Stimulated activated CD8-positive, alpha-beta memory T cell treated with anti-CD3 and anti-CD28 coated beads, Interleukin-15, amount 100 ng/mL, for 24 hours (primary cell): ENCODE measurements around the gene SLC2A14.
"Not testable (repeated sequence)": the region's sequence is repeated elsewhere in the genome, so short reads cannot be mapped to it uniquely, and the experiment has no call there.

Experiments
- DNase-seq: peaks from one replicate; pipeline ENCODE4 v3.0.0-alpha.2; 2020; ENCODE audit warnings: low read depth

Gene SLC2A14

GRCh38 chr12:7872566-7873319 is at the start of gene SLC2A14:
Gene SLC2A14 (minus strand): TSS chr12:7872915. CDS start chr12:7869880, 3,035 bp downstream.
- DNase-seq: no peak

GRCh38 chr12:7921181-7921580 is 48.5 kb upstream of the SLC2A14 start:
- DNase-seq: not testable (repeated sequence)

GRCh38 chr12:7918268-7918590 is 45.5 kb upstream of the SLC2A14 start:
- DNase-seq: not testable (repeated sequence)

- DNase-seq: no peak
Observed at GRCh38 chr12:7917392-7918267, 44.9 kb upstream of the SLC2A14 start.

- DNase-seq: no peak
Observed at GRCh38 chr12:7916936-7917335, 44.2 kb upstream of the SLC2A14 start.

GRCh38 chr12:7915661-7916403 is 43.1 kb upstream of the SLC2A14 start:
- no peak for DNase-seq

GRCh38 chr12:7910106-7910505 is 37.4 kb upstream of the SLC2A14 start:
- DNase-seq: not testable (repeated sequence)

GRCh38 chr12:7907009-7907408 is 34.3 kb upstream of the SLC2A14 start:
- no peak for DNase-seq

GRCh38 chr12:7906303-7906702 is 33.6 kb upstream of the SLC2A14 start:
- DNase-seq: not testable (repeated sequence)

- not testable (repeated sequence) for DNase-seq
Observed at GRCh38 chr12:7905600-7906125, 32.9 kb upstream of the SLC2A14 start.

GRCh38 chr12:7905071-7905470 is 32.4 kb upstream of the SLC2A14 start:
- DNase-seq: no peak

- not testable (repeated sequence) for DNase-seq
Observed at GRCh38 chr12:7902416-7902815, 29.7 kb upstream of the SLC2A14 start.

GRCh38 chr12:7899755-7900154 is 27.0 kb upstream of the SLC2A14 start:
- DNase-seq: no peak

GRCh38 chr12:7896726-7897125 is 24.0 kb upstream of the SLC2A14 start:
- not testable (repeated sequence) for DNase-seq

GRCh38 chr12:7892186-7892980 is 19.7 kb upstream of the SLC2A14 start:
- DNase-seq: no peak

- DNase-seq: no peak
Observed at GRCh38 chr12:7884689-7885088, 12.0 kb upstream of the SLC2A14 start.

- DNase-seq: not testable (repeated sequence)
Observed at GRCh38 chr12:7881736-7882120, 9.0 kb upstream of the SLC2A14 start.

- not testable (repeated sequence) for DNase-seq
Observed at GRCh38 chr12:7880952-7881735, 8.4 kb upstream of the SLC2A14 start.

GRCh38 chr12:7879246-7879645 is 6.5 kb upstream of the SLC2A14 start:
- no peak for DNase-seq

GRCh38 chr12:7877420-7877819 is 4.7 kb upstream of the SLC2A14 start:
- no peak for DNase-seq

- no peak for DNase-seq
Observed at GRCh38 chr12:7870335-7870734, 2.4 kb downstream of the SLC2A14 start.
